ENCODE results near the gene CTIF.

DNA sequence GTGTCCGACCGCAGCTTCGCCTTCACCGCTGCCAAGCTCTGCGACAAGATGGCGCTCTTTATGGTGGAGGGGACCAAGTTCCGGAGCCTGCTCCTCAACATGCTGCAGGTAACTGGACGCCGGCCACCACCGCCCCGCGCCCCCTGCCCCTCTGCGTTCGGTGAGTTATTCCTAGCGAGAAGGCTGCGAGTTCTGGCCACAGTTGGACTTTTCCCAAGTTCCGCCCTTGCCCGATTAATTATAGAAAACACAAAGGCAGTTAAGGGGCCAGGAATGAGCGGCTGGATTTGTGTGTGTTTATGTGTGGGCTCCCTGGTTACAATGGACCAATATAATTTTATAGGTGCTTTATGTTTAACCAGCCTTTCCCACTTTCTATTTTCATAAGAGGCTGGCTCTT is 222.8 kb downstream of the CTIF start:
- TF ChIP-seq POLR2AphosphoS5 (IDR thresholded peaks at IDR 0.05; ENCODE audit: low read depth, low read length) (no peak), POLR2A (IDR thresholded peaks at IDR 0.05; ENCODE audit: low read depth, low read length) (no peak), POU2F2 (IDR thresholded peaks at IDR 0.05; ENCODE audit: low read depth, low read length) (no peak), TAF1 (IDR thresholded peaks at IDR 0.05; ENCODE audit: low read depth, low read length) (no peak)

Measured in GM12891 (cell line).